GM12878 (cell line): Measurements from ENCODE around the gene DIP2C.
"Not testable (repeated sequence)": the region's sequence is repeated elsewhere in the genome, so short reads cannot be mapped to it uniquely, and the experiment has no call there.

ENCODE experiments used
- RB1 ChIP-seq: fragments of 450-650 bp; formaldehyde crosslinking; IDR thresholded peaks from 2 replicates; pipeline ENCODE4 v1.6.1; 2017; ENCODE audit warnings: mild to moderate bottlenecking, borderline replicate concordance
- TF ChIP-seq, protein P1 (sequence below): IDR thresholded peaks from 2 replicates; pipeline ENCODE4 v1.6.1; 2012; ENCODE audit warnings: low read depth, low read length, improper control_type of control experiment
- TF ChIP-seq, protein P2 (sequence below): IDR thresholded peaks from 2 replicates; pipeline ENCODE4 v1.6.1; 2012; ENCODE audit warnings: mild to moderate bottlenecking, low read depth, low read length

DNA sequence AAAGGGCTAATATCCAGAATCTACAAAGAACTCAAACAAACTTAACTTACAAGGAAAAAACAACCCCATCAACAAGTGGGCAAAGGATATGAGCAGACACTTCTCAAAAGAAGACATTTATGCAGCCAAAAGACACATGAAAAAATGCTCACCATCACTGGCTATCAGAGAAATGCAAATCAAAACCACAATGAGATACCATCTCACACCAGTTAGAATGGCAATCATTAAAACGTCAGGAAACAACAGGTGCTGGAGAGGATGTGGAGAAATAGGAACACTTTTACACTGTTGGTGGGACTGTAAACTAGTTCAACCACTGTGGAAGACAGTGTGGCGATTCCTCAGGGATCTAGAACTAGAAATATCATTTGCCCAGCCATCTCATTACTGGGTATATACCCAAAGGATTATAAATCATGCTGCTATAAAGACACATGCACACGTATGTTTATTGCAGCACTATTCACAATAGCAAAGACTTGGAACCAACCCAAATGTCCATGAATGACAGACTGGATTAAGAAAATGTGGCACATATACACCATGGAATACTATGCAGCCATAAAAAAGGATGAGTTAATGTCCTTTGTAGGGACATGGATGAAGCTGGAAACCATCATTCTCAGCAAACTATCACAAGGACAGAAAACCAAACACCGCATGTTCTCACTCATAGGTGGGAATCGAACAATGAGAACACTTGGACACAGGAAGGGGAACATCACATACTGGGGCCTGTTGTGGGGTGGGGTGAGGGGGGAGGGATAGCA, 423.5 kb downstream of the DIP2C start:
- not testable (repeated sequence) for TF ChIP-seq RB1
- TF ChIP-seq, protein P1, sequence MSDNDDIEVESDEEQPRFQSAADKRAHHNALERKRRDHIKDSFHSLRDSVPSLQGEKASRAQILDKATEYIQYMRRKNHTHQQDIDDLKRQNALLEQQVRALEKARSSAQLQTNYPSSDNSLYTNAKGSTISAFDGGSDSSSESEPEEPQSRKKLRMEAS: not testable (repeated sequence)
- TF ChIP-seq, protein P2, sequence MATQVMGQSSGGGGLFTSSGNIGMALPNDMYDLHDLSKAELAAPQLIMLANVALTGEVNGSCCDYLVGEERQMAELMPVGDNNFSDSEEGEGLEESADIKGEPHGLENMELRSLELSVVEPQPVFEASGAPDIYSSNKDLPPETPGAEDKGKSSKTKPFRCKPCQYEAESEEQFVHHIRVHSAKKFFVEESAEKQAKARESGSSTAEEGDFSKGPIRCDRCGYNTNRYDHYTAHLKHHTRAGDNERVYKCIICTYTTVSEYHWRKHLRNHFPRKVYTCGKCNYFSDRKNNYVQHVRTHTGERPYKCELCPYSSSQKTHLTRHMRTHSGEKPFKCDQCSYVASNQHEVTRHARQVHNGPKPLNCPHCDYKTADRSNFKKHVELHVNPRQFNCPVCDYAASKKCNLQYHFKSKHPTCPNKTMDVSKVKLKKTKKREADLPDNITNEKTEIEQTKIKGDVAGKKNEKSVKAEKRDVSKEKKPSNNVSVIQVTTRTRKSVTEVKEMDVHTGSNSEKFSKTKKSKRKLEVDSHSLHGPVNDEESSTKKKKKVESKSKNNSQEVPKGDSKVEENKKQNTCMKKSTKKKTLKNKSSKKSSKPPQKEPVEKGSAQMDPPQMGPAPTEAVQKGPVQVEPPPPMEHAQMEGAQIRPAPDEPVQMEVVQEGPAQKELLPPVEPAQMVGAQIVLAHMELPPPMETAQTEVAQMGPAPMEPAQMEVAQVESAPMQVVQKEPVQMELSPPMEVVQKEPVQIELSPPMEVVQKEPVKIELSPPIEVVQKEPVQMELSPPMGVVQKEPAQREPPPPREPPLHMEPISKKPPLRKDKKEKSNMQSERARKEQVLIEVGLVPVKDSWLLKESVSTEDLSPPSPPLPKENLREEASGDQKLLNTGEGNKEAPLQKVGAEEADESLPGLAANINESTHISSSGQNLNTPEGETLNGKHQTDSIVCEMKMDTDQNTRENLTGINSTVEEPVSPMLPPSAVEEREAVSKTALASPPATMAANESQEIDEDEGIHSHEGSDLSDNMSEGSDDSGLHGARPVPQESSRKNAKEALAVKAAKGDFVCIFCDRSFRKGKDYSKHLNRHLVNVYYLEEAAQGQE: not testable (repeated sequence)
